Endometrium (tissue), 2 donors: ENCODE data around the gene DENND1C.
"Not testable (repeated sequence)": the region's sequence is repeated elsewhere in the genome, so short reads cannot be mapped to it uniquely, and the experiment has no call there.

Experiments used
- FAIRE-seq: peaks from 2 replicates; lab custom pipeline; 2012; peaks lifted over from hg19 to GRCh38; lab: Jason Lieb, UNC
- donor health status: control.
- donor health status: control.

The DENND1C gene

DNA sequence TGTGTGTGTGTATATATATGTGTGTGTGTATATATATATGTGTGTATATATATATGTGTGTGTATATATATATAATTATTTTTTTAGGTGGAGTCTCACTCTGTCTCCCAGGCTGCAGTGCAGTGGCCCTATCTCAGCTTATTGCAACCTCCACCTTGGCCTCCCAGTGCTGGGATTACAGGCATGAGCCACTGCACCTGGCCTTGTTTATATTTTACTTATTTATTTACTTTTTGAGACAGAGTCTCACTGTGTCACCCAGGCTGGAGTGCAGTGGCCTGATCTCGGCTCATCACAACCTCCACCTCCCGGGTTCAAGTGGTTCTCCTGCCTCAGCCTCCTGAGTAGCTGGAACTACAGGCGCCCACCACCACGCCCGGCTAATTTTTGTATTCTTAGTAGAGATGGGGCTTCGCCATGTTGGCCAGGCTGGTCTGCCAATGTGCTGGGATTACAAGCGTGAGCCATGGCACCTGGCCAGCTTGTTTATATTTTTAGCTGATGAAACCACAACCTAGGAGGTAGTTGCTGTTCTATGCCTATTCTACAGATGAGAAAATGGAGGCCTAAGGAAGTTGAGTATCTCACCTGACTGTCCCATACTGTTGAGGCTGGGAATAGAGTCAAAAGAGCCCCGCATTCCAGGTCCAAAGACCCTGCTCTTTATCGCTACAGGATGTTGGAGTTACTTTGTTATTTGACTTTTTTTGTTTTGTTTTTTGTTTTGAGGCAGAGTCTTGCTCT lies 26.6 kb upstream of the DENND1C start:
- FAIRE-seq, result not testable (repeated sequence)

DNA sequence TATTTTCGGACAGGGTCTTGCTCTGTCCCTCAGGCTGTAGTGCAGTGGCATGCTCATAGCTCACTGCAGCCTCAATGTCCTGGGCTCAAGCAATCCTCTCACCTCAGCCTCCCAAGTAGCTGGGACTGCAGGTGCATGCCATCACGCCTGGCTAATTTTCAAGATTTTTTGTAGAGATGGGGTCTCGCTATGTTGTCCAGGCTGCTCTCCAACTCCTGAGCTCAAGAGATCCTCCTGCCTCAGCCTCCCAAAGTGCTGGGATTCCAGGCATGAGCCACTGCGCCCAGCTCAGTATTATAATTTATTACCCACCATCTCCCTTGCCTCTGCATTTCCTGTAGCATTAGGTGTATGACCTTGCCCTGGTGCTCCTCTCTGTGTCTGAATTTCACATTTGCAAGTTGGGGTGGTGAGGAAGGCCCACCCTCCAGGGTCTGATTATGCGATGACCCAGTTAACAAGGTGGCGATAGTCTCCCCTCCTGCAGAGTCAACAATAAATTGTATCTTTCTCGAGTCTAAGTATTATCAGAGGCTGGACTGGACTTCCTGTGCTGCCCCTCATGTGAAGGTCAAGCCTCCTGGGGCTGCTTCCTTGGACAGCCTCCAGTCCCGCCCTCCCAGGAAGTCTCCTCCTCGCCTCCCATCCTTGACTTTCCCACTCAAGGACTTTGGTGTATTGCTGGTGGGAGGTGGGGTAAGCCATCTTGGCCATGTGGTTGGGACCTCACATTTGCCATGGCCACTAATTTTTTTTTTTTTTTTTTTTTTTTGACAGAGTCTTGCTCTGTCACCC lies 22.0 kb upstream of the DENND1C start:
- FAIRE-seq, result no peak

DNA sequence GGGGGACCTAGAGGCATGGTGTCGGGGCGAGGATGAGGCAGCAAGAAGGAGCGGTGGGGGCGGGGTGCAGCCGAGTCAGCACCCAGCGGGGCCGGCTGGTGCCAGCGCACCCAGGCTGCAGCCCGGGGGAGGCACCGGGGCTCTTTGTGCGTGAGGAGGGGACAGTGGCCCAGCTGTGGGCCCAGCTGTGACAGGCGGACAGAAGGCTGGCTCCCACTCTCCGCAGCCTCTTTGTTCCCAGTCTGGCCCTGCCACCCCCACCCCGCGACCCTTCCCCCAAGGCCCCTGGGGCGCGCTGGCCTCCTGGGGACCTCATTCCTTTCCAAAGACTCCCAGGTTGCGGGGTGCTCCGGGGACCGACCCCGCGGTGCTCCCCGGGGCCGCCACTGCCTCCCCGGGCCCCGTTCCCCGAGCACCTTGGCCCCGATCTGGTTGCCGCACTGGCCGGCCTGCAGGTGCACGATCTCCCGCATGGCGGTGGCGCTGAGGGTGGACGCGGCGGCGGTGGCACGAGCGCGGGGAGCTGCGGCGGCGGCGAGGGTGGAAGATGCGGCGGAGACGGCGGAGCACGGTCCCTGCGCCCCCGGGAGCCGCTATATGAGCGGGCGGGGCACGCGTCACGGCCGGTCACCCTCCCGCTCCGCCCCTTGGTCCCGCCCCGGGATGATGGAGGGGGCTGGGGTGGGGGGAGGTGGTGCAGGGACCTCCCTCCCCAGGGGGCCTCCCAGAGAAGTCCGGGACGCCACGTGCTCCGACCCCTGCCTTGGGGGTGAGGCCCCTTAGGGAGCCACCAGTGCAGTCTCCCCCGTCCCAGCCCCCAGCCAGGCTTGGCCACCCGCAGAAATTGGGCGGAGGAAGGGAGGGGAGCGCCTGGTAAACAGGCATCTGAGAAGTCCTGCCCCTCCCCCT lies 20.4 kb upstream of the DENND1C start, which contains the start of gene TUBB4A:
TSS of gene TUBB4A (minus strand) at position 570 of the 909 bp plus-strand sequence. CDS start at position 473, 97 bp downstream.
- no peak for FAIRE-seq

DNA sequence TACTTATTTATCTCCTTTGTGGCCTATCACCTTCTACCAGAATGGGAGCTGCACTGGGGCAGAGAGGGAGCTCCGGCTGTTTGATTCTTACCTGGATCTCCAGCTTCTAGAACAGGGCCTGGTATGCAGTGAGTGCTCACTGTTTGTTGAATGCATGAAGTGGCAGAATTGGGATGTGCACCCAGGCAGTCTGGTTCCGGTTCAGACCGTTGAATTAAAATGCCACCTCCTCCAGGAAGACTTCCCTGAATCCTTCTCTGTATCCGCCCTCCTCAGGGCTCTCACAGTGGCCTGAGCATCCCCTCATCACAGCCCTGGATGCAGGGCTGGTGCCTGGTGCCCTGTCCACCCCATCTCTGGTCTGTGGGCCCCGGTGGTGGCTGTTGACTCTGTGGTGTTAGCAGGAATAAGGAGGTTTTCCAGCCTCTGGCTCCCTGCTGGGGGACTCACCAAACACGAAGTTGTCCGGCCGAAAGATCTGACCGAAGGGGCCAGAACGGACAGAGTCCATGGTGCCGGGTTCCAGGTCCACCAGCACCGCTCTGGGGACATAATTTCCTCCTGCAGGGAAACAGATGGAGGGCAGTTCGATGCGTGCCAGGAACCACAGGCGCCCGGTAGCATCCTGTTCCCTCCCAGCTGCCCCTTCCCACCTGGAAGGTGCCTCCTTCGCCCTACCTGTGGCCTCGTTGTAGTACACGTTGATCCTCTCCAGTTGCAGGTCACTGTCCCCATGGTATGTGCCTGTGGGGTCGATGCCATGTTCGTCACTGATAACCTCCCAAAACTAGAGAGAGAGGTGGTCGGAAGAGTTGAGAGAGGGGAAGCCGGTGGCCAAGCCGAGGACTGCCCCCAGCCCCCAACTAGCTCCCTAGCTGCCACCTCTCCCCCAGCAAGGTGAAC lies 19.5 kb upstream of the DENND1C start:
- FAIRE-seq, result no peak

DNA sequence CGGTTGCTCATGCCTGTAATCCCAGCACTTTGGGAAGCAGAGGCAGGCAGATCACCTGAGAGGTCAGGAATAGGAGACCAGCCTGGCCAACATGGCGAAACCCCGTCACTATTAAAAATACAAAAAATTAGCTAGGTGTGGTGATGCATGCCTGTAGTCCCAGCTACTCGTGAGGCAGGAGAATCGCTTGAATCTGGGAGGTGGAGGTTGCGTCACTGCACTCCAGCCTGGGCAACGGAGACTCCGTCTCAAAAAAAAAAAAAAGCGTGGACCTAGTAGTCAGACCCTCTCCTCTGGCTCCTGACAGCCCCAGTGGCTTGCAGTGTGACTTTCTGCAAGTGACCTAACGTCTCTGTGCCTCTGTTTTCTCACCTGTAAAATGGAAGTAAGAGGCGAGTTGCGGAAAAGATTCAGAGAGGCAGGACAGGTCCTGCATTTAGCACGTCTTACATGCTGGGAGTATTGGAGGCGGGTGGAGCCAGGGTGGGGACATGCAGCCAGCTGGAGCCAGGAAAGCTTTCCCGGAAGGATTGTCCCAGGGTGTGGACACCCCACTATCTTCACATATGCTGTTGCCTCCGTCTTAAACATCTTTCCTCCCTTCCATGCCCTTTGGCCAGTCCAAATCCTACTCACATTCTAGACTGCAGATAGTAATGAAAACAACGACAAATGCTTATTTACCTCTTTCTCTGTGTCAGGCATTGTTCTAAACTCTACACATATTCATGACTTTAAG lies 17.6 kb upstream of the DENND1C start:
- FAIRE-seq, result no peak

DNA sequence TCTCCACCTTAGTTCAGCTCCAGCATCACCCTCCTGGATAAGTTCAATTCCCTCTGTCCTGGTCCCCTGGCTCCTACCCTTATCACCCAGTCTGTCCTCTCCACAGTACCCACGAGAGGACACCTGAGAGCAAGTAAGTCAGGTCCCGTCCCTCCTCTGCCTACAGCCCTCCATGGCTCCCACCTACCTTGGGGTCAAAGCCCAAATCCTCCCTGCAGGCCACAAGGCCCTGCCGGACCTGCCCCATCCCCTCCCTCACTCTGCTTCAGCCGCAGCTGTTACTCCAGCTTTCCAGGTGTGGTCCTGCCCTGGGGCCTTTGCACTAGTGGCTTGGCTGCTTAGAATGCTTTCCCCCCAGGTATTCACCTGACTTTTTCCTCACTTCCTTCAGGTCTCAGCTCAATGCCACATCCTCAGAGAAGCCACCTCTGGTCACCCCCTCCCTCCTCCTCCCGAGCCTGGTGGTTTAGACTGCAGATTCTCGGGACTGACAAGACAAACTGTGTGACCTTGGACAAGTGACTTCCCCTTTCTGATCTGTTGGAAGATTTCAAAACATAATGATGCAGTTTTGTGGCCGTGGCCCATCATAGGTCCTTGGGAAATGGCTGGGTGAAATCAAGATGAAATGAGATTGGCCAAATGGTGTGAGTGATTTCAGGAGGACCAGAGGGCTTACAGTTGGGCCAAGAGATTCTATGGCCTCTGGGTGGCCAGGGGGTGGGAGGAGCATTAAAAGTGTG lies 16.9 kb upstream of the DENND1C start:
- no peak for FAIRE-seq

DNA sequence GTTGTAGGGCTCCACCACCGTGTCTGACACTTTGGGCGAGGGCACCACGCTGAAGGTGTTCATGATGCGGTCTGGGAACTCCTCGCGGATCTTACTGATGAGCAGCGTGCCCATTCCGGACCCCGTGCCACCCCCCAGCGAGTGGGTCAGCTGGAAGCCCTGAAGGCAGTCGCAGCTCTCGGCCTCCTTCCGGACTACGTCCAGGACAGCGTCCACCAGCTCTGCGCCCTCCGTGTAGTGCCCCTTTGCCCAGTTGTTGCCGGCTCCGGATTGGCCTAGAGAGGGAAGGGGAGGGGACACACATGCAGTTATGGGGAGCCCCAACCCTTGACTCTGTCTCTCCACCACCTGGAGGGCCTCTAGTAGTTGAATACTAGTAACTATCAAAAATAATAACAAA lies 14.4 kb upstream of the DENND1C start:
- FAIRE-seq, result no peak

DNA sequence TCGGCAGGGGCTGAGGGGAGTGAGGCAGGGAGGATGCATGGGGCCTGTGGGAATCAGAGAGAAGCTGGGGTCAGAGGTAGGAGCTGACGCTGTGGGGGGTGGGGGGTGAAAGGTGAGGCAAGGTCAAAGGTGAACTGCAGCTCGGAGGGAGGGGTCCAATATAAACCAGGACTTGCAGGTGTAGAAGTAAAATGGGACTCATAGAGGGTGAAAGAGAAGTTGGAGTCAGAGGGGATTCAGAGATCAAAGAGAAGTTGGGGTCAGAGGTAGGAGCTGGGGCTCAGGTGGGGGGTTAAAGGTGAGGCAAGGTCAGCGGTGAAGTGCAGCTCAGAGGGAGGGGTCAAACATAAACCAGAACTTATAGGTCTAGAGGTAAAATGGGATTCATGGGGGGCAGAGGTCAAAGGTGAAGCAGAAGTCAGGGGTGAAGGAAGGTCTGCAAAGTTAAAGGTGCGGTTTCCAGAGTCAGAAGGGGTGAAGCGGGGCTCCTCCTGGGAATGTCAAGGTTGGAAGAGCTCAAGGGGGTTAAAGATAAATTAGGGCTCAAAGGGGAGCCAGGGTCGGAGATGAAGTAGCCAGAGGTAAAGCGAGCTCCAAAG lies 12.9 kb upstream of the DENND1C start:
- no peak for FAIRE-seq

DNA sequence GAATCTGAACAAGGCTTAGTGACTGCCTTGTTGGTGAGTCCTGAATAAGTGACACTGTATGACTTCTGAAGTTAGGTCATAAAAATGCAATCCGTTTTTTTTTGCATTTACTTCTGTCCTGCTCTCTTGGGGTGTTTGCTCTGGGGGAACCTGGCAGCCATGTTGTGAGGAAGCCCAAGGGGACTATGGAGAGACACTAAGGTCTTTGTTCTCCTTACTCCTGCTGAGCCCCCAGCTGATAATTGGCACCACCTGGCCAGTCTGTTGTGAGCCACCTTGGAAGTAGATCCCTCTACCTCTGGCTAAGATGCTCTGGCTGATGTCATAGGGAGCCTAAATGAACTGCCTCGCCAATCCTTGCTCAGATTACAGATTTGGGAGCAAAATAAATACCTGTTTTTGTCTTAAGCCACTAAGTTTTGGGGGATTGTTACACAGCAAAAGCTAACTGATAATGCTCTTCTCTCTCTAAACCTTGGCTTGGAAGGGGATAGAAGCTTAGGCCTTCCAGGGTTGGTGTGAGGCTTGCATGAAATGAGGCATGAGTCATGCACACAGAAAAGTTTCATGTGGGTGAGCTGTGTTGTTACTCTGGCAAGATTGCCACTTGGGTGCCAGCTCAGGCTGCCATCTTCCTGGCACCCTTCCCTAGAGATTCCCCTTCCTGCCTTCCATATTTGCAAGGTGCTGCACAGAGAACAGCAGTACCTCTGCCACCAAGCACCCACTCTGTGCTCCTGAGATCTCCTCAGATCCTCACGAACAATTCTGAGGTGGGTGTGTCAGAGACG lies 10.4 kb upstream of the DENND1C start:
- FAIRE-seq, result no peak

DNA sequence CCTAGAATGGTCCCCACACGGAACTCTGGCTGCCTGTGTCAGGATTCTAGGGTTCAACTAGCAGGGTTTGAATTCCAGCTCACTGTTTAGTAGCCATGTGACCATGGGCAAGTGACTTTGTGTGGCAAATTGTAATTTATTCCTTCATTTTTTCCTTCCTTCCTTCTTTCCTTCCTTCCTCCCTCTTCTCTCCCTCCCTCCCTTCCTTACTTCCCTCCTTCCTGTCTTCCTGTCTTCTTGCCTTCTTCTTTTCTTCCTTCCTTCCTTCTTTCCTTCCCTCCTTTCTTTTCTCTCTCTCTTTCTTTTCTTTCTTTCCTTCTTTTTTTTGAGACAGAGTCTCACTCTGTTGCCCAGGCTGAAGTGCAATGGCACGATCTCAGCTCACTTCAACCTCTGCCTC lies 8.5 kb upstream of the DENND1C start:
- FAIRE-seq, result no peak

DNA sequence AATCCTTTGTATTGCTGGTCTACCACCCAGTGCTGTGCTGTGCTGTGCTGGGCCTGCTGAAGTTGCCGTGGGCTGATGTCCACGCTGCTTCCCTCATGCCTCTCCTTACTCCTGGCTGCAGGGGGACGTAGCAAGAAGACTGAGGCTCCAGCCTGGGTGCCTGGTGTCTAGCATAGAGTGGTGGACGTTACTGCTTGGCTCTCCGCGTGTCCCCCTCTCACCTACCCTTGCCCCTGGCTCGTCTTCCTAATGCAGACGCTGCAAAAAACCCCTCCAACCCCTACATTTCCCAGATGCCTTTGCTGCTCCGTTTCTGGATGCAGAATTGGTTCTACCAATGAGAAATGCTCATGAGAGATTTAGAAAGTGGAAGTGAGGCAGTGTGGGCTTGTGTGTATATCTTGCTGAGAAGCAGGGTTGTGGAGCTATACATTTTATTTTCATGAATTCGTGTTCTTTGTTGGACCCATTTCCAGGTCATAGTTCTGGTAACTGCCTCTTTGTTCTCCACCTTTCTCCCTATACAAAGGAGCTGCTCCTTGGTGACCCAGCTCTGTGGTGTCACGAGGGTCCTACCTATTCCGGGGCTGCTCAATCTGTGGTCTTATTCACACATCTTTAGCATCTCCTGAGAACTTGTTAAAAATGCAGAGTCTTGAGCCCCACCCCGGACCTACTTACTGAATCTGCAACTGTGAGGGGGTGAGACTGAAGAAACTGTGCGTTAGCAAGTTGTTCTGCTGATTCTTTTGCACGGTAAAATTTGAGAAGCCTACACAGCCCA lies 7.9 kb upstream of the DENND1C start:
- no peak for FAIRE-seq

DNA sequence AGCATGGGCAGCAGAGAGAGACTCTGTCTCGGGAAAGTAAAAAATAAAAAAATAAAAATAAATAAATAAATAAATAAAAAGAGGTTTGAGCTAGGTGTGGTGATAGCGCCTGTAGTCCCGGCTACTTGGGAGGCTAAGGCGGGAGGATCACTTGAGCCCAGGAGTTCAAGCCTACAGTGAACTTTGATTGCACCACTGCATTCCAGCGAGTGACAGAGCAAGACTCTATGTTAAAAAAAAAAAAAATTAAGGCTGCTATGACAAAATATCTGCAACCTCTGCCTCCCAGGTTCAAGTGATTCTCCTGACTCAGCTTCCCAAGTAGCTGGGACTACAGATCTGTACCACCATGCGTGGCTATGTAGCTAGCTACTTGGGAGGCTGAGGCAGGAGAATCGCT lies 3.2 kb upstream of the DENND1C start:
- FAIRE-seq, result no peak

DNA sequence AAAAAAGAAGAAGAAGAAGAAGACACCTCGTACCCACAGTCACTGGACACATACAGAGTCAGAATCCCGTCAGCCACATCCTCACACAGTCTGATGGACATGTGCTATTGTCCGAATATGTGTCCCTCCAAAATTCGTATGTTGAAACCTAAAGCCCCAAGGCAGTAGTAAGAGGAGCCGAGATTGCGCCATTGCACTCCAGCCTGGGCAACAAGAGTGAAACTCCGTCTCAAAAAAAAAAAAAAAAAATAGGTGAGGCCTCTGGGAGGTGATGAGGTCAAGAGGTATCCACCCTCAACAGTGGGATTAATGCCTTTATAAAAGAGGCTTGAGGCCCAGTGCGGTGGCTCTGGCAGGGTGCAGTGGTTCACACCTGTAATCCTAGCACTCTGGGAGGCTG lies 2.6 kb upstream of the DENND1C start:
- no peak for FAIRE-seq

DNA sequence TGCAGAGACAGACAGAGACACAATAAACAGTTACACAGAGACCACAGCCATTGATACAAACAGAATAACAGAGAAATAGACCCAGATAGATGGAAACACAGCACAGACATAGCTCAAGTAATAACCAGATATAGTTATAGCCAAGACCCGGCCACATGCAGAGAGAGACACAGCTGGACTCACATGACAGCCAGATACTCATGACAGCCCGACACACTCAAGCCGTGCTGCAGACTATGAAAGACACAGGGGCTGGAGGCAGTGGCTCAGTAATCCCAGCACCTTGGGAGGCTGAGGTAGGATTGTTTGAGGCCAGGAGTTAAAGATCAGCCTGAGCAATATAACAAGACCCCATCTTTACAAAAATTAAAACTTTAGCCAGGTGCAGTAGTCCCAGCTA lies 1.6 kb upstream of the DENND1C start:
- no peak for FAIRE-seq

DNA sequence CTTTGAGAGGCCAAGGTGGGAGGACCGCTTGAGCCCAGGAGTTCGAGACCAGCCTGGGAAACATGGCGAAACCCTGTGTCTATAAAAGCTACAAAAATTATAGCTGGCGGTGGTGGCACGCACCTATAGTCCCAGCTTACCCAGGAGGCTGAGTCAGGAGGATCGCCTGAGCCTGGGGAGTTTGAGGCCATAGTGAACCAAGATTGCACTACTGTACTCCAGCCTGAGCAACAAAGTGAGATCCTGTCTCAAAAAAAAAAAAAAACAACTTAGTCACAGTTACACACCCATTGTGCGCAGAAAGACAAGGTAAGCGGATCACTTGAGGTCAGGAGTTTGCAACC lies 728 bp upstream of the DENND1C start:
- no peak for FAIRE-seq

DNA sequence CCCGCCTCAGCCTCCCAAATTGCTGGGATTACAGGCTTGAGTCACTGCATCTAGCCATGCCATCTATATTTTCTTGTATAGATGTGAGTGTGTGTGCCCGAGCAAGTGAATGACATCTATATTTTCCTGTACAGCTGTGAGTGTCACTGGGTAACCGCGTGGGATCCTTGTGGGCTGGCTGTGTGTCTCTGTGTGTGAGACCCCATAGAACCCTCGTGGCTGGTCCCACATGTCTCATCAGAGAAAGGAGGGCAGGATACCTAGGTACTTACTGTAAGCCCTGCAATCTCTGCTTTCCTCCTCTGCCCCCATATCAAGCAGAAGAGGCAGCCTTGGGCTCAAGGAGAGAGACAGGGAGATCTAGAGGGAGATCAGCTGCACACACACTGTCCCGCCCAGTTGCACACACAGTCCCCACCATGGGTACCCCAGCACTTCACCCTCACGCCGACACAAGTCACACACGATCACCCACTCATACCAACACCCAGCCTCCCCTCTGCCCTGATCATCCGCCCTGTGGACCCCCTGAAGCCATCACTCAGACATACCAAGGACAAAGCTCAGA lies 655 bp downstream of the DENND1C start:
- FAIRE-seq, result no peak

DNA sequence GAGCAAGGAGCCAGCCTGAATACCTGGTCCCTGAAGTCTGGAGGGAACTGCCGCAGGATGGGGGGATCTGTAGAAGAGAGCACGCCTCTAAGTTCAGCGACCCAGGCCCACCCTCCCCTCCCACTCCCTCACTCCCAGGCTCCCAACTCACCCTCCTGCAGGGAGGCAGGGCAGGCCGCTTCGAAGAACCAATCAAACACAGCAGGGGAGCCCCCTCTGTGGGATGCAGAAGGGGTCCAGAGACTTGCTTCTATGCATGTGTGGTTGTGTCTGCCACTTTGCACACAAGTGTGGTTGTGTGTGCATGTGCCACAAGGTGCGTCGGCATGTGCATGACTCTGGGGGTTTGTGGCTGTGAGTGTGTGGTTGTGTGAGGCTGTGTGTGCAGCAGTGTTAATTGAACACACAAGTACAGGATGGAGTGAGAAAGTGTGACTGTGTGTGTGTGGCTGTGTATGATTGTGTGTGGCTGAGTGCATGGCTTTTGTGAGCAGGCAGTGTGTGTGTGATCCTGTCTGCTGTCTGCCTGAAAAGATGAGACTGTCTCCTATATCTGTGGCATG lies 1.7 kb downstream of the DENND1C start:
- no peak for FAIRE-seq
